NT2/D1 (cell line): ENCODE measurements around the gene S100A9.

Source experiments
- SUZ12 ChIP-seq: IDR thresholded peaks from 2 replicates; pipeline ENCODE4 v1.6.1; 2011; ENCODE audit not compliant: insufficient read length, insufficient read depth; ENCODE audit errors: extremely low read depth
- YY1 ChIP-seq: IDR thresholded peaks from 2 replicates; pipeline ENCODE4 v1.6.1; 2011; ENCODE audit not compliant: insufficient read length, insufficient read depth
- ZNF274 ChIP-seq: IDR thresholded peaks from 2 replicates; pipeline ENCODE4 v1.6.1; 2011; ENCODE audit warnings: mild to moderate bottlenecking, low read depth, low read length

DNA sequence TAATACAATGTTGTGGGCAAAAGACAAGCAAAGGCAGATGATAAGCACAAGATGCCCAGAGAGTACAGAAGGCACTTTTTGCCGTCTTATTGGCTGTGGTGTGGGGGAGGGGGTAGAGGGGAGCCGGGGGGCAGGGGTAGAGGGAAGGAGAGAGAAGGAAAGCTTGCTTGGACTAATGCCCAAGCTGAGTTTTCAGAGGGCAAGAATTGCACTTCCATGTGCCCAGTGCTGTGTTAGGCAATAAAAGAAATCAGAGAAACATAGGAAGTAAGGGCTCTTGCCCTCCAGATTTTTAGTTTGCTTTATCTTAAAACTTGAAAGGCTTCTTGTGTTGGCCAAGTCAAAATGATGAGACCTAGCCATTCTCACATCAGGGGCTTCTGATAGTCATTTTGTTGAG lies 9.4 kb downstream of the S100A9 start:
- no peak for TF ChIP-seq ZNF274
- no peak for TF ChIP-seq SUZ12
- no peak for TF ChIP-seq YY1
